Transverse colon (tissue), 4 donors: ENCODE data around the gene SPTBN2. TPM values are rescaled to one million over a fixed set of nuclear protein-coding genes. Genes with fewer than 3 reads are reported as not detected.

ENCODE experiments used
- DNase-seq: peaks from one replicate; pipeline ENCODE4 v3.0.0-alpha.2; 2019
- H3K27ac ChIP-seq, 4 donors: fragments of 200-600 bp; sonication (generic); 2 replicates each; pipeline ENCODE4 v1.5.1; 2016 to 2018; ENCODE audit warnings: inconsistent platforms in 4 of 4
- H3K27me3 ChIP-seq: fragments of 200-600 bp; sonication (generic); 2 replicates; pipeline ENCODE4 v1.5.1; 2017; ENCODE audit warnings: inconsistent platforms
- H3K36me3 ChIP-seq, 4 donors: fragments of 200-600 bp; sonication (generic); 2 replicates each; pipeline ENCODE4 v1.5.1; 2017 to 2019; ENCODE audit warnings: inconsistent platforms in 4 of 4
- H3K4me1 ChIP-seq, 4 donors: fragments of 200-600 bp; sonication (generic); 2 replicates each; pipeline ENCODE4 v1.5.1; 2017 to 2020; ENCODE audit warnings: inconsistent platforms in 4 of 4
- H3K4me3 ChIP-seq, 4 donors: fragments of 200-600 bp; sonication (generic); 1 replicate in 1 of 4; 2 replicates in 3 of 4; pipeline versions ENCODE4 v1.5.1 to v1.6.1; 2017 to 2019; ENCODE audit warnings: inconsistent platforms in 4 of 4
- H3K9me3 ChIP-seq, 2 donors: fragments of 200-600 bp; sonication (generic); 2 replicates each; pipeline ENCODE4 v1.5.1; 2017 to 2019; ENCODE audit warnings: inconsistent platforms in 2 of 2
- EP300 ChIP-seq: sonication (generic); formaldehyde crosslinking; IDR thresholded peaks from one replicate; pipeline ENCODE4 v1.6.1; 2017; ENCODE audit warnings: antibody characterized with exemption, low read depth
- POLR2A ChIP-seq: fragments of 450-650 bp; IDR thresholded peaks from one replicate; pipeline ENCODE4 v1.6.1; 2016; ENCODE audit warnings: antibody characterized with exemption, mild to moderate bottlenecking, moderate library complexity
- POLR2AphosphoS5 ChIP-seq, 3 donors: sonication (generic); formaldehyde crosslinking; IDR thresholded peaks; one replicate each; pipeline ENCODE4 v1.6.1; 2016; ENCODE audit warnings: antibody characterized with exemption in 3 of 3
- WGBS, 2 donors: methylation state at CpG; one replicate each; pipeline ENCODE4 v1.1.5; 2018; ENCODE audit warnings: low coverage in 1 of 2; 5-methylcytosine and 5-hydroxymethylcytosine counted together
- in situ Hi-C, 4 donors: fragments of 200-750 bp; cut with MboI; loops; one replicate each; pipeline versions ENCODE4 v1.15.0 to v1.15.1; 2017; ENCODE audit warnings: low sequenced_read_pairs in 3 of 4, low pct_ligation_motif_present in 1 of 4, low pct_unique_long_range_greater_than_20kb in 1 of 4
- intact Hi-C: fragments of 100-400 bp; cut with DNase I; formaldehyde crosslinking; loops from one replicate; pipeline ENCODE4 v1.15.1; 2023; ENCODE audit warnings: low total_unique reads
- total RNA-seq, 4 donors: library from RNA; depleted of rRNA; stranded (reverse); fragments of >200 nt; gene quantifications; one replicate each; pipeline ENCODE4 v1.1.0, GENCODE V29; 2016
- TF ChIP-seq, protein P1 (sequence below), 5 experiments: fragments of 200-600 bp in 3 of 5; fragments of 450-650 bp in 2 of 5; sonication (generic) in 3 of 5; IDR thresholded peaks; 1 replicate in 2 of 5; 2 replicates in 3 of 5; pipeline ENCODE4 v1.5.1; 2016 to 2017; ENCODE audit warnings: antibody characterized with exemption in 5 of 5, inconsistent platforms in 3 of 5, mild to moderate bottlenecking in 2 of 5, moderate library complexity in 1 of 5

SPTBN2 gene
- total RNA-seq, 4 donors from 2014 or later, result 0.75 to 2.2 (median 1.6) TPM

DNA sequence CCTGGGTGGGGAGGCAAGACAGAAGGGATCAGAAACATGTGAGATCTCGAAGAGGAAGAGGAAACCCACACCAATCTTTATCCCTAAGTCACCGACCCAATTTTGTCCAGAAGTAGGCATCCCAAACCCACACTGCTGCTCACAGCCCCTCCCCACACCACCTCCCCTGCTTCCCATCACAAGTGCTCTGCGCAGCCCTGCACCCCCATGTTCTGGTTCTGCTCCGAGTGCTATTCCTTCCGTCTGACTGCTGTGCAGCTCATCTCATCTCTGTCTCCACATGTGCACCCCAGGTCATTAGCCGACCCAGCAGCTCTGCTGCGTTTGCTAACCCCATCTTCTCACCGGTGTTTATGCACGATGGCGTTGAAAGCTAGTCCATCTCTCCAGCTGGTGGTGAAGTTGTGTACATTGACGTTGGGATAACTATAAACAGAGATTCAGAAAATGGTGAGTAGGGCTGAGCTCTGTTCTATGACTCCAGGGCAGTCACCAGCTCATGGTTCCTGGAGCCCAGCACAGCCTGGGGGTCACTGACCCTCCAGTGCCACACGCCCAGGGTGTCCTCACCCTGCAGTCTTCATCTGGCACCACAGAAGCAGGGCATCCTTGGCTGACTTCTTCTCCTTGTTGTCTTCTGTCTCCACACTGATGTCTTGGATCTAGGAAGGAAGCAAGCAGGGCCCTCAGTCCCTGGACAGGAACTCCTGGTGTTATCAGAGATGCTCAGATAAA lies 15.1 kb downstream of the SPTBN2 start:
- in situ Hi-C loops, result loop anchor here in 1 of 4 donors (25.0 kb wide), 1 partner anchor 298 kb away; the partner anchor contains the start of gene SYT12
- no peak for DNase-seq

DNA sequence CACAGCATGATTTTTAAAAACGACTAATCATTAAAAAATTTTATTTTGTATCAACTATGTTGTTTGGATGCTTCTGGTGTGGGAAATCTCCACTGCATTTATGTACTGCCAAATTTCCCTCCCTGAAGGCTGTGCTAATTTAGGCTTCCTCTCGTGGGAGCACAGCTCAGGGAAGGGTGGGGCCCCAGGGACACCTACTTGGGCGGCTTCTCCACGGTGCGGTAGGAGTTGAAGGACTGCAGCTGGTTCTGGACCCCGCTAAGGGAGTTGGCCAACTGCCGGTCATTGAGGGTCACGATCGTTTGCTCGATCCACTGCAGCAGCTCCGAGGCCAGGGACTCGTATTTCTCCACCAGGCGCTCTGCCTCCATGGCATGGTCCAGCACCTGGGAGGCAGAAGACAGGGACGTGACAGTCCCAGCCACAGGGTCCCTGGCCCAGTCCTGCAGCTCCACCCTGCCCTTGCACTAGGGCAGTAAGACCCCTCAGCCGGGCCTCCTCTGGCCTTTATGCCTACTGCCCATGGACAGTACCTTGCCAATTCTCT lies 18.6 kb downstream of the SPTBN2 start:
- Histone ChIP-seq H3K4me1 (no peaks in the 10 kb centered on the region), H3K4me3 (no peak overlapping the region), H3K27ac (no peak overlapping the region), H3K27me3 (no peaks in the 10 kb centered on the region), H3K9me3 (no peaks in the 10 kb centered on the region), H3K36me3 (no peaks in the 10 kb centered on the region)
- TF ChIP-seq EP300, result no peak
- TF ChIP-seq POLR2A, result no peak
- TF ChIP-seq, protein P1, sequence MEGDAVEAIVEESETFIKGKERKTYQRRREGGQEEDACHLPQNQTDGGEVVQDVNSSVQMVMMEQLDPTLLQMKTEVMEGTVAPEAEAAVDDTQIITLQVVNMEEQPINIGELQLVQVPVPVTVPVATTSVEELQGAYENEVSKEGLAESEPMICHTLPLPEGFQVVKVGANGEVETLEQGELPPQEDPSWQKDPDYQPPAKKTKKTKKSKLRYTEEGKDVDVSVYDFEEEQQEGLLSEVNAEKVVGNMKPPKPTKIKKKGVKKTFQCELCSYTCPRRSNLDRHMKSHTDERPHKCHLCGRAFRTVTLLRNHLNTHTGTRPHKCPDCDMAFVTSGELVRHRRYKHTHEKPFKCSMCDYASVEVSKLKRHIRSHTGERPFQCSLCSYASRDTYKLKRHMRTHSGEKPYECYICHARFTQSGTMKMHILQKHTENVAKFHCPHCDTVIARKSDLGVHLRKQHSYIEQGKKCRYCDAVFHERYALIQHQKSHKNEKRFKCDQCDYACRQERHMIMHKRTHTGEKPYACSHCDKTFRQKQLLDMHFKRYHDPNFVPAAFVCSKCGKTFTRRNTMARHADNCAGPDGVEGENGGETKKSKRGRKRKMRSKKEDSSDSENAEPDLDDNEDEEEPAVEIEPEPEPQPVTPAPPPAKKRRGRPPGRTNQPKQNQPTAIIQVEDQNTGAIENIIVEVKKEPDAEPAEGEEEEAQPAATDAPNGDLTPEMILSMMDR (IDR thresholded peaks at IDR 0.05), result no peak
- TF ChIP-seq POLR2AphosphoS5 (IDR thresholded peaks at IDR 0.05), result no peak
- in situ Hi-C loops, result loop anchor here in 1 of 4 donors (25.0 kb wide), 1 partner anchor 302 kb away; the partner anchor contains the start of gene SYT12
- intact Hi-C loops, result no loop called here
- 88 to 100% methylated on average over 1 to 15 of the region's 15 CpGs for WGBS, 2 donors
- DNase-seq, result no peak

More for the DNA sequence above, 15.1 kb downstream of the SPTBN2 start:
- Histone ChIP-seq H3K4me1 (peaks cover 0 to 9% (median 2%) of the 10 kb centered on the region in 4 donors), H3K9me3 (no peaks in the 10 kb centered on the region), H3K4me3 (no peak overlapping the region), H3K36me3 (no peaks in the 10 kb centered on the region), H3K27me3 (no peaks in the 10 kb centered on the region), H3K27ac (no peak overlapping the region)
- WGBS, 2 donors, result 75% methylated on average over 12 of the region's 12 CpGs; no CpG with 5 or more reads in 1 of the 2 donors
- intact Hi-C loops, result no loop called here
- TF ChIP-seq POLR2A, result no peak
- no peak for TF ChIP-seq EP300
- TF ChIP-seq, protein P1 (IDR thresholded peaks at IDR 0.05), result no peak
- TF ChIP-seq POLR2AphosphoS5 (IDR thresholded peaks at IDR 0.05), result no peak

DNA sequence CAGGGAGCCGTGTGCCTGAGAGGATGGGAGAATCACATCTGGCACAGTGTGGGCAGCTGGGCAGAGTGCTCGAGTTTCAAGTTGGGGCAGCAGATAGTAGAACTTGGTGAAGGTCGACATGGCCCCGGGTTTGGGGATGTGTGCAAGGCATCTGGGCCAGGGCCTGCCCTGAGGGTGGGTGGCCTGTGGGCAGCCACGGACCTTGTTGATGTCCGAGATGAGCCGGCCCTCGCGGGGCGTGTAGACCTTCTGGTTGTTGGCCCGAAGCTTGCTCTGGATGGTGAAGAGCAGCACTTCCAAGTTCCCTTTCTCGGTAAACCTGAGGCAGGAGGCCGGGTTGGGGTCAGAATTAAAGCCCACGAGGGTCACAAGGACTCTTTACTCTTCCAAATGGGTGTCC lies 20.3 kb downstream of the SPTBN2 start:
- Histone ChIP-seq H3K27ac (no peak overlapping the region), H3K36me3 (no peaks in the 10 kb centered on the region), H3K4me1 (no peaks in the 10 kb centered on the region), H3K27me3 (no peaks in the 10 kb centered on the region), H3K4me3 (no peak overlapping the region), H3K9me3 (no peaks in the 10 kb centered on the region)
- in situ Hi-C loops (loop anchor here in 1 of 4 donors (25.0 kb wide), 1 partner anchor 304 kb away; the partner anchor contains the start of gene SYT12), intact Hi-C loops (no loop called here)
- 89% methylated on average over 14 of the region's 14 CpGs; no CpG with 5 or more reads in 1 of the 2 donors for WGBS, 2 donors
- no peak for DNase-seq
- TF ChIP-seq, protein P1 (IDR thresholded peaks at IDR 0.05), result no peak
- no peak for TF ChIP-seq POLR2AphosphoS5 (IDR thresholded peaks at IDR 0.05)
- TF ChIP-seq EP300, result no peak
- no peak for TF ChIP-seq POLR2A

DNA sequence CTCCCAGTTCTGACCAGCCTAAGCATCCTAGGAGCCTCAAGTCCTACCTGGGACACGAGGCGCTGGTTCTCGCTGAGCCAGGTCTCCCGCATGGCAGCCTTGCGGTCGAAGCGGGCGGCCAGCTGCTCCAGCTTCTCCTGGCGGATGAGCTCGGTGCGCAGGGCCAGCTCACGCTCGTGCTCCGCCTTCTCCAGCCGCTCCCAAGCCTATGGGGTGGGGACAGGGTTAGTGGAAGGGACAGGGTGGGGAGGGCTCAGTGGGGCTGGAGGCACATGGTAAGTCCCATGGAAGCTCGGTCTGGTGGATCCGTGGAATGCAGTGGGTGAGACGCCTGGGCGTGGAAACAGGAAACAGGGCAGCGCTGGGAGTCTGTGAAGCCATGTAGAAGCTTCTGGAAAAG lies 20.9 kb downstream of the SPTBN2 start:
- TF ChIP-seq EP300 (no peak), POLR2A (no peak), POLR2AphosphoS5 (IDR thresholded peaks at IDR 0.05) (no peak)
- TF ChIP-seq, protein P1 (IDR thresholded peaks at IDR 0.05), result no peak
- Histone ChIP-seq H3K27me3 (no peaks in the 10 kb centered on the region), H3K9me3 (no peaks in the 10 kb centered on the region), H3K36me3 (no peaks in the 10 kb centered on the region), H3K4me1 (no peaks in the 10 kb centered on the region), H3K4me3 (no peak overlapping the region), H3K27ac (no peak overlapping the region)
- WGBS, 2 donors, result 90 to 97% methylated on average over 10 to 20 of the region's 20 CpGs
- intact Hi-C loops (no loop called here), in situ Hi-C loops (loop anchor here in 1 of 4 donors (25.0 kb wide), 1 partner anchor 304 kb away; the partner anchor contains the start of gene SYT12)
- DNase-seq, result no peak
